Fibroblast of skin of left quadriceps (primary cell): ENCODE data around the gene USP21.
"Not testable (repeated sequence)": the region's sequence is repeated elsewhere in the genome, so short reads cannot be mapped to it uniquely, and the experiment has no call there.

ENCODE experiments used
- DNase-seq, 2 experiments: peaks; one replicate each; pipeline ENCODE4 v3.0.0-alpha.2; 2013; ENCODE audit warnings: low read depth in 2 of 2

The USP21 gene

DNA sequence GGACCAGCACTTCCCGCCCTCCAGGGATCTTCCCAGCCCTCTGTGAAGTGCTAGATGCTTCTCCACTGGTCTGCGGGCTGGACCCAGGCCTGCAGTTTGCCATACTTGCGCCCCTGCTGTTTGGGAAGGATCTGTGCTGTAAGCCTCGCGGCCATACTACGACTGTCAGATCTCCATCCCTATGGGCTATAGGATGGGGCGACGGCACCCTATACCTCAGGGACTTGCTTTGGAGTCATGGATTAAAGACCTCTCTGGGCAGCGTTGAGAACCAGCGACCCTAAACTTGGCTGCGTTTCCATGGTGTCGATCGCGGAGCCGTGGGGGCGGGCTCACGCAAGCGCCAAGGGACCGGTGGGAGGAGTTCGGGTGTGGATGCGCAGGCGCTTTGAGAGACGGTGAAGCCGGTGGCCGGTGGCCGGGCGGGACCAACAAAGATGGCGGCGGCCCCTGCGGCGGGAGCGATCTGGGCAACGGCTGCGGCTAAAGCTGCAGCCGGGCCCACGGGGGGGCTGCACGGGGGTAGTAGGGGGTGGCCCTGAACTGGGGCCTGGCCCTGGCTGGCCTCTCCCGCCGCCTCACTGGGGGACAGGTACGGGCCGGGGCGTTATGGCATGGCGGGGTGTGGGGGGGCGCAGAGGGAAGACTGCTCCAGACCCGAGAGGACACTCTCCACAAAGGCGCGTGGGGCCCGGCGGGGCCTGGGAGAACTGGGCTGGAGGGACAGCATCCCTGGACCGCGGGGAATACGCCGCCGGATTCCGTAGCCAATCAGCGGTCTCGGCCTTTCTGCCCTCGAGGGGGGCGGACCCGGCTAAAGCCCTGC, at the start of gene USP21:
TSS of gene USP21 (plus strand) at position 414 of the 826 bp plus-strand sequence. CDS start 1,141 bp downstream, outside the sequence.
- DNase-seq, result peak; percentile 70 to 74

DNA sequence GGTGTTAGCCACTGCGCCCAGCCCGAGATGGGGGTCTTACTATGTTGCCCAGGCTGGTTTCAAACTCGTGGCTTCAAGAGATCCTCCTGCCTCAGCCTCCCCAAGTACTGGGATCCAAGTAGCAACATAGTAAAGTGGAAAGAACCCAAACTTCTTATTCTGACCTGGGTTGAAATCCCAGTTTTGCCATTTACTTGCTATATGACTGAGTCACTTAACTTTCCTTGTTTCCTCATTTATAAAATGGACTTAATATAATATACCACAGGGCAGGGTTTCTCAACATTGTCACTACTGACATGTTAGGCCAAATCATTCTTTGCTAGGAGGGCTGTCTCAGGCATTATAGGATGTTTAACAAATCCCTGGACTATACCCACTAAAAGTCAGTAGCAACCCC, 48.2 kb upstream of the USP21 start:
- no peak for DNase-seq

DNA sequence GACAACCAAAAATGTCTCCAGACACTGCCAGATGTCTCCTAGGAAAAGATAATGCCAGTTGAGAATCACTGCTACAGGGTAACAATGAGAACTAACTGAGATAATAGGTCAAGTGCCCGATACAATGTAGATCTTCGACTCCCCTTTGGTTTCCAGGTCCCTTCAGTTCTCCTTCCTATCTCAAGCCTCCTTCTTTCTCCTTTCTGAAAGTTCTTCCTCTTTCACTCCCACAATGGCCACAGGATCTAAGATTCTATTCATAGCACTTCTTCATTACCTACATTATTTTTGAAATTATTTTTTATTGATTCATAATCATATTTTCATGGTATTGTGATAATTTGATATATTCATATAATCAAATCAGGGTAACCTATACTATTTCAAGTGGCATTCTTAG, 47.8 kb upstream of the USP21 start:
- no peak for DNase-seq

- DNase-seq, result no peak
These were observed 45.4 kb upstream of the USP21 start for GRCh38 chr1:161113915-161114314.

GRCh38 chr1:161114556-161114955, 44.7 kb upstream of the USP21 start:
- DNase-seq, result no peak

- peak; percentile 50 to 55 for DNase-seq
These were observed 44.1 kb upstream of the USP21 start for GRCh38 chr1:161115132-161115711.

- not testable (repeated sequence) for DNase-seq
These were observed 43.3 kb upstream of the USP21 start for GRCh38 chr1:161115961-161116360.

- DNase-seq, result peak; percentile 38 to 39
These were observed 41.3 kb upstream of the USP21 start, which contains the start of the genes NIT1 and PFDN2 for GRCh38 chr1:161117759-161118581. Gene NIT1, plus strand, starts transcription at chr1:161118105. Its CDS starts 72 bp downstream, at chr1:161118177. Gene PFDN2, minus strand, starts transcription at chr1:161118037. Its CDS starts 11 bp downstream, at chr1:161118026.

- DNase-seq, result peak in 1 of 2 experiments; percentile 38
These were observed 40.0 kb upstream of the USP21 start for GRCh38 chr1:161119092-161119903.

GRCh38 chr1:161121042-161121650, 38.2 kb upstream of the USP21 start:
- DNase-seq, result no peak

DNA sequence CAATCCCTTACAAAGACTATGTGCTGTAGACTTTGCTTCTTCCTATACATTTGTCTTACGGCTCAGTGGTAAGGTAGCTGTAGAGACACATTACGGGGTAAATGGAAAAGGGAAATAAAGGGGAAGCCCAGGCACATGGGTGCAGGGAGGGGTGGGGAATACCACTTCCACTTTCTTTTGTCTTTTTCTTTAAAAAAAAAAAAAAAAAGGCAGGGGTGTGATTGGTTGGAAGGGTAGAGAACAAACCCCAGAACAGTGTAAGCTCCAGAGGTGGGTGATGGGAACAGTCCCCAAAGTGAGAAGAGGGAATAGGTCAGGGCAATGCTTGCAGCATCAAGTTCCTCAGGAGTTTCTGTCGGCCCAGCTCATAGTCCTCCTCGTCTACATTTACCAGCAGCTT, 37.5 kb upstream of the USP21 start:
- DNase-seq, result no peak

- DNase-seq, result no peak
These were observed 36.3 kb upstream of the USP21 start for GRCh38 chr1:161122967-161123366.

DNA sequence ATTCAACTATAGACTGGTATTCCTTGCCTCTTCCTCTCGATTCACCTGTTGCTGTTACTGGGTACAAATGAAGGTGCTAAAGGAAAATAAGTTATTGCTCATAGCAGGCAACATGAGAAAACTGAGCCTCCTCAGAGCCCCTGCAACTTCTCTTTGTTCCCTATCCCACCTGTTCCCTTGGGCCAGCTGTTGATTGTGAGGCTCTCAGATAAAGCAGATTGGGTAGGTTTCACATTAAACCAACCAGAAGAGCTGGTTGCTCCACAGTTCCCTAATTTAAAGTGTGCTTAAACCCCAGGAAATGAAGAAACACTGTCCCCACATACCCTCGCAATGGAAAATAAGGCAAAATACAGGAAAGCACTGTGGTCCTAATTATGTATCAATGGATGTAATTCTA, 31.7 kb upstream of the USP21 start:
- DNase-seq, result no peak

- DNase-seq, result no peak
These were observed 30.5 kb upstream of the USP21 start for GRCh38 chr1:161128591-161129420.

GRCh38 chr1:161130266-161130665, 29.0 kb upstream of the USP21 start:
- DNase-seq, result no peak

DNA sequence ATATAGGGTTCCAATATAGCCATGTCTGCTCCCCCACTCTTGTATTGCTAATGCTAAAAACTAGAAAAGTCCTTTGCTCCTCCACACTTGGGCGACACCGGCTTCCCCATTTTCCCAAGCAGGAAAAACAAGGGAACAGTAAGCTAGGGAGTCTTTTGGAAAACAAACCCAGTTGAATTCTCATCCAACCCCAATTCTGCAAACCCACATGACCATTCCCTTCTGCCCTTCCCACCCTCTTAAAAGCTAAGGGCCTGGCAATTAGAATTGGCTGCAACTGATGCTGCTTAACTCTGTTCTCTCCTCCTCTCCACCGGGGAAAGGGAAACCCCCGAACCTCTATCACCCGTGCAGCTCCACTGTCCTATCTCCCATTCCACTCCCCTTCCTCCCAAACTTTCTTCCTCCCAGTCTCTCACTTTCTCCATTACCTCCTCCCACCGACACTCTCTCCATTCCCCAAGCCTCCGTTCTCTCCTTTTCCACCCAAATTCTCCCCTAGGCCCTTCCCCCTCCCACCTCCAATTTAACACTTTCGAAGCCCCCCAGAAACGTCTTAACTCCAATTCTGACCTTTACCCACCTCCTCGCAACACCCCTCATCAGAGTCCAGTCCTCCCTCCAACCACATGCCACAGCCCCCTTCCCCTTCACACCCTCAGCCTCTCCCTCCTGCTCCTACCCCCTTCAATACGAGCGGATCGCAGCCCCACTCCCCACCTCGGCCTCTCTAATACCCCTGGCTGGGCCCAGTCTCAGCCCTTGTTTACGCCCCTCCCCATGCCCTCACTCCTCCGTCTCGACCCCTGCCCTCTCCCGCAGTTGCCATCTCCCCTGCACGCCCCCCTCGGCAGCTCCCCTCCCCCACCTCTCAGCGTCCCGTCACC, 27.5 kb upstream of the USP21 start:
- no peak for DNase-seq

GRCh38 chr1:161132410-161133219, 26.7 kb upstream of the USP21 start, which contains the start of gene DEDD:
Gene DEDD, minus strand, starts transcription at chr1:161132667. Its CDS starts 8,205 bp downstream, at chr1:161124462.
- peak; percentile 95 to 96 for DNase-seq

DNA sequence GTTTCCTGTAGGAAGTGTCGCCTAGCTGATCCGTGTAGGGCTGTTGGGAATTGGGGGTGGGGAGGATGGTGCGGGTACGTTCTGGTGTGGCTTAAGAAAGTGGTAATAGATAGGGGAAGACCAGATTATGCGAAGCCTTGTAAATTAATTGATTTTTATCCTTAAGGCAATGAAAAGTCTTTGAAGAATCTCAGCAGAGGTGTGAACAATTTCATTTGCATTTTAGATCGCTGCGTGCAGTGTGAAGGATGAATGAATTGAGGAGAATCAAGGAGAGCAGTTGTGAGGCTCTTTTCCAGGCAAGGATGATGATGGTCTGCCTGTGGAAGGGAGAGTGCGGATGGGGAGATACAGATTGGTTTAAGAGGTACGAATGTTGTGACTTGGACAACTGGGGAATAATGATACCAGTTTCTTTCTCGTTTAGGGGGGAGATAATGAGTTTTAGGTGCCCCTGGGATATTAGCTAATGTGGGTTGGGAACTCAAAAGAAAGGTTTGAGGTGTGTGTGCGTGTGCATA, 26.0 kb upstream of the USP21 start:
- no peak for DNase-seq
